HL-60 (cell line): Measurements from ENCODE around the gene HORMAD2.

Experiments
- GABPA ChIP-seq: IDR thresholded peaks from 2 replicates; pipeline ENCODE4 v1.6.1; 2012; ENCODE audit warnings: low read depth
- POLR2AphosphoS5 ChIP-seq: IDR thresholded peaks from 2 replicates; pipeline ENCODE4 v1.6.1; 2012; ENCODE audit warnings: low read depth
- TF ChIP-seq, protein P1 (sequence below): IDR thresholded peaks from one replicate; pipeline ENCODE4 v1.5.1; 2011; ENCODE audit warnings: low read length, control low read depth, inconsistent platforms; ENCODE audit not compliant: insufficient read depth
- TF ChIP-seq, protein P2 (sequence below): IDR thresholded peaks from 2 replicates; pipeline ENCODE4 v1.6.1; 2012; ENCODE audit warnings: low read depth; ENCODE audit not compliant: insufficient replicate concordance

DNA sequence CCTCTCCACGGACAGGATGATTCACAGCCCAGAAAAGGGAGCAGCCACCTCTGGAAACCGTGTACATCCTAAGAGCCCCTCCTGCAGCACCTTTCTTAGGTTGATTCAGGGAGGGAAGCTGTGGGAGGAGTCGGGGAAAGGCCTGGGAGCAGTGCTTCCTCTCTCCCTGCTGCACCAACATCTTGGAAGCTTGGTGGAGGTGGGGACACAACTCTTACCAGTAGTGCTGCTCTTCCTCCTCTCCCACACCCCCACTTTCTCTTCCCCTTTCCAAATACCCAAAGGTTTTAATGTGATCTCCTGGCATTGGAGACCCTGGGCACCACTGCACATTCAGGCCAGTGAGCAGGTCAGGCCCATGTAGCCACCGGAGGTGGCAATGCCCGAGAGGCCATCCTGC, 46.4 kb upstream of the HORMAD2 start:
- TF ChIP-seq, protein P1, sequence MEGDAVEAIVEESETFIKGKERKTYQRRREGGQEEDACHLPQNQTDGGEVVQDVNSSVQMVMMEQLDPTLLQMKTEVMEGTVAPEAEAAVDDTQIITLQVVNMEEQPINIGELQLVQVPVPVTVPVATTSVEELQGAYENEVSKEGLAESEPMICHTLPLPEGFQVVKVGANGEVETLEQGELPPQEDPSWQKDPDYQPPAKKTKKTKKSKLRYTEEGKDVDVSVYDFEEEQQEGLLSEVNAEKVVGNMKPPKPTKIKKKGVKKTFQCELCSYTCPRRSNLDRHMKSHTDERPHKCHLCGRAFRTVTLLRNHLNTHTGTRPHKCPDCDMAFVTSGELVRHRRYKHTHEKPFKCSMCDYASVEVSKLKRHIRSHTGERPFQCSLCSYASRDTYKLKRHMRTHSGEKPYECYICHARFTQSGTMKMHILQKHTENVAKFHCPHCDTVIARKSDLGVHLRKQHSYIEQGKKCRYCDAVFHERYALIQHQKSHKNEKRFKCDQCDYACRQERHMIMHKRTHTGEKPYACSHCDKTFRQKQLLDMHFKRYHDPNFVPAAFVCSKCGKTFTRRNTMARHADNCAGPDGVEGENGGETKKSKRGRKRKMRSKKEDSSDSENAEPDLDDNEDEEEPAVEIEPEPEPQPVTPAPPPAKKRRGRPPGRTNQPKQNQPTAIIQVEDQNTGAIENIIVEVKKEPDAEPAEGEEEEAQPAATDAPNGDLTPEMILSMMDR: no peak
- TF ChIP-seq POLR2AphosphoS5 (no peak), GABPA (no peak)
- TF ChIP-seq, protein P2, sequence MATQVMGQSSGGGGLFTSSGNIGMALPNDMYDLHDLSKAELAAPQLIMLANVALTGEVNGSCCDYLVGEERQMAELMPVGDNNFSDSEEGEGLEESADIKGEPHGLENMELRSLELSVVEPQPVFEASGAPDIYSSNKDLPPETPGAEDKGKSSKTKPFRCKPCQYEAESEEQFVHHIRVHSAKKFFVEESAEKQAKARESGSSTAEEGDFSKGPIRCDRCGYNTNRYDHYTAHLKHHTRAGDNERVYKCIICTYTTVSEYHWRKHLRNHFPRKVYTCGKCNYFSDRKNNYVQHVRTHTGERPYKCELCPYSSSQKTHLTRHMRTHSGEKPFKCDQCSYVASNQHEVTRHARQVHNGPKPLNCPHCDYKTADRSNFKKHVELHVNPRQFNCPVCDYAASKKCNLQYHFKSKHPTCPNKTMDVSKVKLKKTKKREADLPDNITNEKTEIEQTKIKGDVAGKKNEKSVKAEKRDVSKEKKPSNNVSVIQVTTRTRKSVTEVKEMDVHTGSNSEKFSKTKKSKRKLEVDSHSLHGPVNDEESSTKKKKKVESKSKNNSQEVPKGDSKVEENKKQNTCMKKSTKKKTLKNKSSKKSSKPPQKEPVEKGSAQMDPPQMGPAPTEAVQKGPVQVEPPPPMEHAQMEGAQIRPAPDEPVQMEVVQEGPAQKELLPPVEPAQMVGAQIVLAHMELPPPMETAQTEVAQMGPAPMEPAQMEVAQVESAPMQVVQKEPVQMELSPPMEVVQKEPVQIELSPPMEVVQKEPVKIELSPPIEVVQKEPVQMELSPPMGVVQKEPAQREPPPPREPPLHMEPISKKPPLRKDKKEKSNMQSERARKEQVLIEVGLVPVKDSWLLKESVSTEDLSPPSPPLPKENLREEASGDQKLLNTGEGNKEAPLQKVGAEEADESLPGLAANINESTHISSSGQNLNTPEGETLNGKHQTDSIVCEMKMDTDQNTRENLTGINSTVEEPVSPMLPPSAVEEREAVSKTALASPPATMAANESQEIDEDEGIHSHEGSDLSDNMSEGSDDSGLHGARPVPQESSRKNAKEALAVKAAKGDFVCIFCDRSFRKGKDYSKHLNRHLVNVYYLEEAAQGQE: no peak
